ENCODE measurements around the gene TDRD9. TPM values are rescaled to one million over a fixed set of nuclear protein-coding genes. Genes with fewer than 3 reads are reported as not detected.

The TDRD9 gene
- total and polyA plus RNA-seq, 8 donors, result 0.85 to 8.8 (median 2.4) TPM; not detected in 2

GRCh38 chr14:104084251-104085002, 156.2 kb downstream of the TDRD9 start:
- no peaks in the 10 kb centered on the region for H3K36me3 ChIP-seq
- WGBS, 5 donors, result 37 to 53% (median 44%) methylated on average over 16 of the region's 16 CpGs
- DNase-seq, result peak; percentile 29 to 65
- peaks cover 0 to 48% (median 17%) of the 10 kb centered on the region in 3 donors for H3K27me3 ChIP-seq
- intact Hi-C loops (cut with DNase I; ENCODE audit: low total_unique reads), result no loop called here
- H3K4me1 ChIP-seq, result peaks cover 20 to 73% (median 66%) of the 10 kb centered on the region in 4 donors
- H3K9me3 ChIP-seq, result no peaks in the 10 kb centered on the region
- no peak overlapping the region for H3K27ac ChIP-seq
- no peak overlapping the region for H3K4me3 ChIP-seq
- TF ChIP-seq EP300 (IDR thresholded peaks at IDR 0.05), result no peak
- TF ChIP-seq CTCF (IDR thresholded peaks at IDR 0.05), result no peak
- no peak for TF ChIP-seq POLR2A (IDR thresholded peaks at IDR 0.05)
- TF ChIP-seq POLR2AphosphoS5 (IDR thresholded peaks at IDR 0.05), result no peak

- WGBS, 5 donors, result 10 to 34% (median 17%) methylated on average over 10 to 70 of the region's 70 CpGs
- Histone ChIP-seq H3K4me3 (peak within 1 kb of the TSS; percentile 15 to 38 (median 29)), H3K36me3 (no peaks in the 10 kb centered on the region), H3K27ac (no peak within 1 kb of the TSS), H3K27me3 (peaks cover 0 to 48% (median 17%) of the 10 kb centered on the region in 3 donors), H3K9me3 (no peaks in the 10 kb centered on the region), H3K4me1 (peaks cover 20 to 73% (median 66%) of the 10 kb centered on the region in 4 donors)
- TF ChIP-seq CTCF (IDR thresholded peaks at IDR 0.05) (no peak), POLR2A (IDR thresholded peaks at IDR 0.05) (no peak), EP300 (IDR thresholded peaks at IDR 0.05) (no peak), POLR2AphosphoS5 (IDR thresholded peaks at IDR 0.05) (no peak)
- intact Hi-C loops (cut with DNase I; ENCODE audit: low total_unique reads), result no loop called here
- peak; percentile 55 to 70 for DNase-seq
Observed at GRCh38 chr14:104085032-104085888, 157.0 kb downstream of the TDRD9 start, which contains the start of gene ASPG. Gene ASPG (plus strand): TSS chr14:104085700. CDS start chr14:104085771, 71 bp downstream.

- intact Hi-C loops (cut with DNase I; ENCODE audit: low total_unique reads), result no loop called here
- H3K4me3 ChIP-seq, result peak overlapping the region; percentile 15 to 38 (median 29)
- no peaks in the 10 kb centered on the region for H3K36me3 ChIP-seq
- H3K27ac ChIP-seq, result no peak overlapping the region
- H3K27me3 ChIP-seq, result peaks cover 0 to 48% (median 17%) of the 10 kb centered on the region in 3 donors
- no peaks in the 10 kb centered on the region for H3K9me3 ChIP-seq
- no peak for TF ChIP-seq POLR2A (IDR thresholded peaks at IDR 0.05)
- no peak for TF ChIP-seq POLR2AphosphoS5 (IDR thresholded peaks at IDR 0.05)
- TF ChIP-seq EP300 (IDR thresholded peaks at IDR 0.05), result no peak
- TF ChIP-seq CTCF (IDR thresholded peaks at IDR 0.05), result no peak
- no peak for DNase-seq
- WGBS, 5 donors, result 36 to 63% (median 51%) methylated on average over 5 to 29 of the region's 29 CpGs; no CpG with 5 or more reads in 1 of the 5 donors
- H3K4me1 ChIP-seq, result peaks cover 19 to 70% (median 66%) of the 10 kb centered on the region in 4 donors
Observed at GRCh38 chr14:104085889-104086201, 157.6 kb downstream of the TDRD9 start.

- 76 to 92% (median 85%) methylated on average over 7 to 13 of the region's 13 CpGs for WGBS, 5 donors
- Histone ChIP-seq H3K9me3 (no peaks in the 10 kb centered on the region), H3K27ac (no peak overlapping the region), H3K27me3 (peaks cover 0 to 48% (median 17%) of the 10 kb centered on the region in 3 donors), H3K4me3 (peak overlapping the region in 1 of 4 donors; percentile 38), H3K4me1 (peaks cover 15 to 70% (median 64%) of the 10 kb centered on the region in 4 donors), H3K36me3 (no peaks in the 10 kb centered on the region)
- peak in 1 of 2 donors; percentile 7 for DNase-seq
- TF ChIP-seq CTCF (IDR thresholded peaks at IDR 0.05), result no peak
- TF ChIP-seq POLR2AphosphoS5 (IDR thresholded peaks at IDR 0.05), result no peak
- TF ChIP-seq EP300 (IDR thresholded peaks at IDR 0.05), result no peak
- intact Hi-C loops (cut with DNase I; ENCODE audit: low total_unique reads), result no loop called here
Observed at GRCh38 chr14:104086210-104086660, 158.0 kb downstream of the TDRD9 start.

Measured in stomach (tissue), 9 donors.